ENCODE measurements around the gene GRK5. TPM values are rescaled to one million over a fixed set of nuclear protein-coding genes. Genes with fewer than 3 reads are reported as not detected.

Gene GRK5
- total and polyA plus RNA-seq, 9 of the 15 experiments (the other 6 are each of a cell fraction or from before 2014, with no cell fraction given), result 0.46 to 0.83 (median 0.67) TPM; not detected in 2

GRCh38 chr10:119177708-119178371, 29.5 kb upstream of the GRK5 start:
- DNase-seq (ENCODE audit: extremely low read depth in 1 of 4, low spot score in 3 of 4), result peak in 1 of 4 experiments; percentile 16
- ChIA-PET POLR2A (interaction anchor here (1.8 kb wide), 1 partner anchor 16 kb away, joined by 5 read pairs; no protein-coding TSS in a partner anchor), CTCF (ENCODE audit: low intra/inter-chr PET ratio) (no interaction called here)
- intact Hi-C loops (cut with micrococcal nuclease) (loop anchor here (5.0 kb wide), 1 partner anchor 101 kb away; no protein-coding TSS in a partner anchor), in situ Hi-C loops (cut with MboI) (no loop called here)
- peaks cover 17 to 27% of the 10 kb centered on the region in 2 experiments; a peak in 4 of 5 replicates for H3K4me1 ChIP-seq (replicated peaks in 1 of 2; ENCODE audit: control insufficient read depth in 2 of 2, insufficient read depth in 2 of 2, low read length in 2 of 2)
- H3K4me3 ChIP-seq, result peak overlapping the region; percentile 51
- no peaks in the 10 kb centered on the region for H4K20me1 ChIP-seq (replicated peaks; ENCODE audit: control insufficient read depth, insufficient read depth, low read length)
- ATAC-seq, result peak; percentile 22
- TF ChIP-seq LCOR (CRISPR knock-in tag; IDR thresholded peaks at IDR 0.05) (0 out of 2 replicates have a peak, but pooled peaks have one; percentile 64), ARID3A (IDR thresholded peaks at IDR 0.05; ENCODE audit: borderline replicate concordance, low read depth, low read length) (no peak), L3MBTL2 (IDR thresholded peaks at IDR 0.05) (peak; percentile 18; the same call in 1 of the 2 replicates), FOS (IDR thresholded peaks at IDR 0.05; ENCODE audit: extremely low read depth, insufficient read length) (no peak), CHD1 (IDR thresholded peaks at IDR 0.05; ENCODE audit: low read length) (peak; percentile 80), KAT7 (CRISPR knock-in tag; IDR thresholded peaks at IDR 0.05; ENCODE audit: borderline replicate concordance) (peak; percentile 31; the same call in 1 of the 2 replicates), NFRKB (IDR thresholded peaks at IDR 0.05; ENCODE audit: low read depth) (0 out of 2 replicates have a peak, but pooled peaks have one; percentile 26), MGA (IDR thresholded peaks at IDR 0.05) (peak; percentile 48; the same call in 1 of the 2 replicates)
- H3K36me3 ChIP-seq (ENCODE audit: control insufficient read depth, insufficient read depth, low read length), result peaks cover 31% of the 10 kb centered on the region
- peak overlapping the region; percentile 89 for H3K27ac ChIP-seq (ENCODE audit: extremely low read depth, low read depth, low read length)
- H3K9me1 ChIP-seq (ENCODE audit: control insufficient read depth, insufficient read depth, low read length), result peaks cover 4% of the 10 kb centered on the region
- H3K4me2 ChIP-seq (ENCODE audit: insufficient read depth, low read length), result peak overlapping the region; percentile 91
- peaks cover 49% of the 10 kb centered on the region for H3K79me2 ChIP-seq (ENCODE audit: control insufficient read depth, insufficient read depth, low read length)
- FAIRE-seq, result no peak
- no peaks in the 10 kb centered on the region for H3K9me3 ChIP-seq (replicated peaks; ENCODE audit: control insufficient read depth, insufficient read depth, low read depth, low read length)
- no peaks in the 10 kb centered on the region for H3K27me3 ChIP-seq (ENCODE audit: control insufficient read depth in 2 of 2, insufficient read depth in 2 of 2, low read length in 2 of 2)
- no TSS peak for BruUV-seq (replicated peaks)
- peak overlapping the region; percentile 79 to 98 for H3K9ac ChIP-seq (ENCODE audit: insufficient read depth in 1 of 2, low read depth in 2 of 2, low read length in 2 of 2)
- whole genome bisulfite sequencing (ENCODE audit: insufficient coverage, low coverage, missing lambda C conversion rate), result 1% methylated on average over 15 of the region's 21 CpGs
- H2AFZ ChIP-seq (ENCODE audit: low read depth, low read length), result peak overlapping the region; percentile 96; the same call in 1 of the 2 replicates

Measured in K562 (cell line).